ENCODE data around the gene GOLGA7B.
"Not testable (repeated sequence)": the region's sequence is repeated elsewhere in the genome, so short reads cannot be mapped to it uniquely, and the experiment has no call there.

GOLGA7B gene

DNA sequence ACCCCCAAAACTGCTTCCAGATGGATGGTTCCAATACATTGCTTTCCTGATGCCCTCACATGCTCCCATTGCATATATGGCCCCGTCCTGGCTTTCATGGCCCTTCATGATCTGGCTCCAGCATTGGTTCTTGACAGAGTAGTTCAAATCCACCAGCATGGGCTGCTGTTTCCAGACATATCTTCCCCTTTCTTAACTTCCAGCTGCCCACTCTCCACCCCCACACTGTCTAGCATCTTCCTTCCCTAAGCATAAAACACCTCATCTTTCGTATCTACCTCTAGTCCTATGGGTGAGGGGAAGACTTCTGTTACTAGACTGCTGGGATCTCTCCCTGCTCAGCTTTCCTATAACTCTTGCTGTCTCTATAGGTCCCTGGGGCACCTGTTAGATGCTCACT is 13.2 kb upstream of the GOLGA7B start:
- DNase-seq: no peak

DNA sequence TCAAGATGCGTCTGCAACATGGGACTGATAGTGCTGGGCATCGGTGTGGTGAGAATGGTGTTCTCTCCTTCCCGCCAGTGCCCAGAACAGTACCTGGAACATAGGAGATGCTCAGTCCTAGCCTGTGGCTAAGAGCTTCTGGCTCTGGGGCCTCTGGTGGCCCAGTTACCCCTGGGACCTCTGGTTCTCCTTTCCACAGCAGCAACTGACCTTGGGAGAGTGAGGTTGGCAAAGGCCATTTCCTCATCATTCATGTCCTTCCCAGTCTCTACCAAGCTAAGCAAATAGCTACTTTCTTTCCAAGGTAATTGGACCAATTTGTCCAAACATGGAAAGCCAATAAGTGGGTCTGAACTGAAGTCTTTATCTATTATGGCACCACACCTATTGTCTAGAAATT is 11.6 kb upstream of the GOLGA7B start:
- peak; percentile 26 for DNase-seq

DNA sequence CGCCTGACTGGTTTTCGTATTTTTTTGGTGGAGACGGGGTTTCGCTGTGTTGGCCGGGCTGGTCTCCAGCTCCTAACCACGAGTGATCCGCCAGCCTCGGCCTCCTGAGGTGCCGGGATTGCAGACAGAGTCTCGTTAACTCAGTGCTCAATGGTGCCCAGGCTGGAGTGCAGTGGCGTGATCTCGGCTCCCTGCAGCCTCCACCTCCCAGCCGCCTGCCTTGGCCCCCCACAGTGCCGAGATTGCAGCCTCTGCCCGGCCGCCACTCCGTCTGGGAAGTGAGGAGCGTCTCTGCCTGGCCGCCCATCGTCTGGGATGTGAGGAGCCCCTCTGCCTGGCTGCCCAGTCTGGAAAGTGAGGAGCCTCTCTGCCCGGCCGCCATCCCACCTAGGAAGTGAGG is 8.5 kb upstream of the GOLGA7B start:
- not testable (repeated sequence) for DNase-seq

DNA sequence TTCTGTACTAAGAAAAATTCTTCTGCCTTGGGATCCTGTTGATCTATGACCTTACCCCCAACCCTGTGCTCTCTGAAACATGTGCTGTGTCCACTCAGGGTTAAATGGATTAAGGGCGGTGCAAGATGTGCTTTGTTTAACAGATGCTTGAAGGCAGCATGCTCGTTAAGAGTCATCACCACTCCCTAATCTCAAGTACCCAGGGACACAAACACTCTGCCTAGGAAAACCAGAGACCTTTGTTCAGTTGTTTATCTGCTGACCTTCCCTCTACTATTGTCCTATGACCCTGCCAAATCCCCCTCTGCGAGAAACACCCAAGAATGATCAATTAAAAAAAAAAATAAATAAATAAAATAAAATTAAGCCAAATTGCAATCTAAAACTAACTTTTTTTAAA is 7.5 kb upstream of the GOLGA7B start:
- not testable (repeated sequence) for DNase-seq

DNA sequence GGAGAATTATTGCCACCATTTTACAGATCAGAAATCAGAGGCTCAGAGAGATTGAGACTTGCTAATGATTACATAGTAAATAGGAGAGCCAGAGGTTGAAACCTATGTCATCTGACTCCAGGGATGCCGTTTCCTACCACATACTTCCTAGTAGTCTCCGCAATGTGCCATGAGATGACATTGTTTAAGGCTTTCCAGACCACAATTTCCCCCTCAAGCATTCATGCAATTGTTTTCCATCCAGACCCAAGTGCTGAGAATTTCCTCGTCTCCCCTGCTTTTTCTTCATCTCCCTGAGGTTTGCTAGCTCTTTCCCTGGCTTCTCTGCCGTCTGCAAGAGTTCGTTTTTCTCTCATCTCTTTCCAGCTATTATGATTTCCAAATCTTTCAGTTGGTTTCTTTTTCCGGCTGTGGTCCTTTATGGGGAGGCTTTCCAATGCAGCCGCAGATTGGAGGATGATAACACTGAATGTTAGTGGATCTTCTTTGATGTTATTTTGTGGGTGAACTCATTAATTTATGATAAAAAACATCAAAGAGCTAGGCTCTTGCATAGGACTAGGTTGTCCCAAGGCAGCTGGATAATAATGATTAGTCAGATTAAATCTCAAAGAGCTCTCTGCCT is 6.9 kb upstream of the GOLGA7B start:
- peak; percentile 35 for DNase-seq

DNA sequence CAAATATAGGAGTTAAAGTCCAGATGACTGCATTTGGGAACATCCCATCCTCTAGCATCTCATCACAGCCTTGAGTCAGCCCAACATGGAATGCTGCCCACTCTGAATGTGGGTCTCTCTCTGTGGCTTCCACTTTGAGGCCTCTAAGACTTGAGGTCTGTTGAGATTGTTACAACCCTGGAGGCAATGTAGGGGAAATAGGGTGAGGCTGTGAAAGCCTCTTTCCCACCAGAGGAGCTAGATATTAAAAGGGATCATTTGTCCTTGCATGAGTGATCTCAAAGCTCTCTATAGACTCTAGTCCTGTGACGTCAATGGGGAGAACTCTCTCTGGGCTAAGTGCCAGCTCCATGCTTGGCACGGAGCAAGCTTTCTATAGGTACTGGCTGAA is 6.4 kb upstream of the GOLGA7B start:
- DNase-seq: peak; percentile 16

DNA sequence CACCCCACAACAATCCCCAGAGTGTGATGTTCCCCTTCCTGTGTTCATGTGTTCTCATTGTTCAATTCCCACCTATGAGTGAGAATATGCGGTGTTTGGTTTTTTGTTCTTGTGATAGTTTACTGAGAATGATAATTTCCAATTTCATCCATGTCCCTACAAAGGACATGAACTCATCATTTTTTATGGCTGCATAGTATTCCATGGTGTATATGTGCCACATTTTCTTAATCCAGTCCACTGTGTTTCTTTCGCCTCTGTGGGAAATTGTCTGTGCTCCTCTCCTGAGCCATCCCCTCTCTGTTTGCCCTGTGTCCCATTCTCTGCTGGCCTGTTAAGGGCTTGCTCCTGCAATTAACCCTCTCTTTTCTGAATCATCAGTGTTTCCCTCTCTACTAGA is 5.7 kb upstream of the GOLGA7B start:
- not testable (repeated sequence) for DNase-seq

DNA sequence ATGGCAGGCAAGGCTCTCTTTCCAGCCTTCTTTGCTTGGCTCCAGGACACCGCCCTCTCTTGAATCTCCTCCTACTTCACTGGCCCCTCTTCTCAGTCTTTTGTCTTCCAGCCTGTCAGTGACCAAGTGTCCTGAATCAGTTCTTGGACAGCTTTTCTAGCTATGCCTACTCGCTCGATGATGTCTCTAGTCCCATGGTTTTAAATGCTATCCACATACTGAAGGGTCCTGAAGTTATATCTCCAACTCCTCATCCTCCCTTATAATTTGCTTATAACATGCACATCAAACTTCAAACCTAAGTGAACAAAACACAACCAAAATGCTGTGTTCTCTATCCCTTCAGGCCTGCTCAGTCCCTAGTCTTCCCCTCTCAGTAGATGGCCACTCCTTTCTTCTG is 5.0 kb upstream of the GOLGA7B start:
- no peak for DNase-seq

DNA sequence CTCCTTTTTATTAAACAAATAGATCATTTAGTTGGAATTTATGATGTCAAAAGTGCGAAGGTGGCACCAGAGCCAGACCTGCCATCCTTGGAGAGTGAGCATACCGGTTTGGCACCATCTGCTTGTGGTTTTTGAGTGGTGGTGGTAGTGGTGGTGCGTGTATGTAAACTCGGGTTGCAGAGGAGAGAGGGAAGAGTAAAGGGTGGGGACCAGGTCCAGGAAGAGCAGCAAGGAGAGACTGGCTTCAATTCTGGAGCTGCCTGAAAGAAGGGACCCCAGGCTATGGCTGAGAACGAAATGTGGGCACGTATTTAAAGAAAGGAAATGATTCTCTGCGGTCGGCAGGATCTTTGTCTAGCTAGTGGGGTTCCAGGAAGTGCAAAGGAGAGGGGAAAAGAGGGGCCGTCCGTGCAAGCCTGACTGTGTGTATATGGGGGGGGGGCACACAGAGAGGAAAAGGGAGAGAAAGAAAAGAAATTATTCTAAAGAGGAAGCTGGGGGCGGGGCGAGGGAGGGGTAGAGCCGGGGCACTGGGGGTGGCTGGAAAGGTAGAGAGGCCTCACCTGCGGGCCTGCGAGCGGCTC is 448 bp upstream of the GOLGA7B start:
- DNase-seq: no peak

DNA sequence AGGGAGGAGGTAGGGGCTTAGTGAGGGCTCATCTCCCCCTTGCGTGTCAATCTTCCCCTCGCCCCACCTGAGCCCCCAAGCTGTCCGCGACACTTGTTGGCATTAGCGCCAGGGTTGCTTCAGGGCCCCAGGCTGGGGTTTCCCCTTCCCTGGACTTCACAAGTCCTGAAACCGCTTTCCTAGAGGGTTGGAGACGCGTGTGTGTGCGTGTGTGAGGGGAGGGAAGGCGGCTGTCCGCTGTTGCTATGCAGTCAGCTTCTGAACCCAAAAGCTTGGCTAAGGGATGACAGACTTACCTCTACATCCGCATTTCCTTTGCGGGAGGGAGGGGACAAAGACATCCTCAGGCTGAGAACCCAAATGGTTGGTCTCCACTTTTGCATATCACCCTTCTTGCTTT is 803 bp downstream of the GOLGA7B start:
- DNase-seq: peak; percentile 59

DNA sequence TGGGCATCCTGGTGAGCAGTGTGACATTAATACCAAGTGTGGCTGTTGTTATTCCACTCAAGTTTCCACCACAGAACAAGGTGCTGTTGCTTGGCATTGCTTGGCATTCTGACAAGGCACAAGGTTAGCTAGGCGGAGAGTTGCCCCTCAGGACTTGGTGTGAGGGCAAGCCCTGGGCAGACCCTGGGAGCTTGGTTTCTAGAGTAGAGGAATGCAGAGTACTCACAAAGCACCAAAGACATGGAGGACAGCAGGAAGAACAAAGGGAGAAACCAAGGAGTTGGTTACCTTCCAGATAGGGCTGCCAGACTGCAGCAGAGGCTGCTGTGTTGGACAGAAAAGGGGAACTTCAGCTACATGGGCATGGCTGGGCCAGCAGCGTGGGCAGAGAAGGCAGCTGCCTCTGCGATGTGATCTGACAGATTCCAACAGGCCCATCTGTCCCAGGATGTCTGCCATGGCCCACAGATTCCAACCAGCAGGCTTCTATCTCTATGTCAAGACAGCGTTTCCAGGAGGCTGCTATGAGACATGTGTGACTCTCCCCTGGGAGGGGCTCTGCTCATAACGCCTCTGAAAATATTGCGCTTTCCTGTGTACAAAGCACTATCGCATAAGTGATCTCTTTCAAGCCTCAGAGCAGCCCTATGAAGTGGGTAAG is 1.8 kb downstream of the GOLGA7B start:
- DNase-seq: peak; percentile 67

DNA sequence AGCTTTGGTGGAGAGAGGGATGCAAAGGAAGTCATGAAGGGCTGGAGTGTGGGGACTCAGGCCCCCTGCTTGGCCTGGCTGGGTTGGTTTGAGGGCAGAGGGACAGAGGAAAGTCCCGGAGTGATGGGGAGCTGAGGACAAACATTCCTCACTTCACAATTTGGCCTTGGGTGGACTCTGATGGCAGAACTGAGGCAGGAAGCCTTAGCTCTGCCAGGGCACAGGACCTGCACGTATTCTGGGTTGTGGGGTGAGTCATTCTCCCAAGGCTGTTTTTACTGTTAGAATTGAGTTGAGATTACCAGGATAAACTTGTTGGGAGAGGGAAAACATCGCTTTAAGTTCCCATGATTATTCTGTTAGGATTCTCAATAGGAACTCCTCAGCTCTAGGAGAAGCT is 2.6 kb downstream of the GOLGA7B start:
- no peak for DNase-seq

DNA sequence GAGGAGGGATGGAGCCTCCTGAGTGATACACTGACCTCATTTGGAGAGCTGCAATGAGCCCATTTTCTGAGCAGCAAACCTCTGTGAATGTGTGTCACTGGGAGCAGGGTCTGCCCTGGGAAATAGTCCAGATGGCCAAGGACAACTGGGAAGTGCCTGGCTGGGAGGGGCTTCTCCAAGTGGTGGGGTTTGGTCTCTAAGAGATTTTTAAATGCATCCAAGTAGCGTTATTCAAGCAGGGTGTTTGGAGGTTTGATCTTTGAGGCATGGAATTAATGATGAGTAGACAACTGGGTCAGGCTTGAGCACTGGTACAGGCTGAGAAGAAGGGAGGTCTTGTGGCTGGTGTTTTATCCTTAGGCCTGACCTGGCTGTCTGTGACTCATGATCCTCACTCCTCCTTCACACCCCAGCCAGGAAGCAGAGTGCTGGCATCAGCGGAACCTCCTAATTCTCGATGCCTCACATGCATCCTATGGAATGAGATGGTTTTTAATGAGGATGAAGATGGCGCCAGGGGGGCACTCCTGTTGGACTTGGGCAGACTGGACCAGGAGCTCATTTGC is 3.3 kb downstream of the GOLGA7B start:
- DNase-seq: no peak

DNA sequence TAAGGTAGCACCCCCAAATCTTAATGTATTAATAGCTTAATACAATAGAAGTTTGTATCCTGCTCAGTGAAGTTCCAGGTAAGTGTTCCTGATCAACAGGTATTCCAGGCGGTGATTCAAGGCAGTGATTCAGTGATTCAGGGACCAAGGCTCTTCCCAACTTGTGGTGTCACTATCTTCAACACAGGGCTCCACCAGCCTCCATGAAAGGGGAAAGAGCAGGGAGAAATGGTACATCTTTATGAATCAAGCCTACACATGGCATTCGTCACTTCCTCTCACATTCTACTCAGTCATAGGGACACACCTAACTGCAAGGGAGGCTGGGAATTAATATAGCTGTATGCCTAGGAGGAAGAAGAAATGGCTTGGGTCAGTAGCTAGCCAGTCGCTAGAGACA is 5.1 kb downstream of the GOLGA7B start:
- peak; percentile 48 for DNase-seq

DNA sequence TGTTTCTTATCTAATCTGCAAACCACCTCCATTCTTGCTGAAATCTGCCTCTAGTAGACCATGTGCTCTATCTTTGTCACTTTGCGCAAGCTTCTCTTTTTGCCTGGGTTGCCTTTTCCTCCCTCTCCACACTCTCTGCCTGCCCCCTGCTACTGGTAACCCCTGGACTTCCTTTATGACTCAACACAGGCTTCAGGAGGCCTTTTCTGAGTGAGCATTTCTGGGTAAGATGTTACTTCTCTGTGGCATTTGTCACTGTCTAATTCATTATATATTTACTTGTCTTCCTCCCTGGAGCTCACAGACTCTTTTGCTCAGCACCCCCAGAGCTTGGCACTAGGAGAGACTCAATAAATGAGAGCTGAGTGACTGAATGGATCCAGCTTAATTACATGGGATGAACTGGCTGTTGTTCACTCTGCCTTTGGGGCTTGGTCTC is 8.4 kb downstream of the GOLGA7B start:
- peak; percentile 88 for DNase-seq

DNA sequence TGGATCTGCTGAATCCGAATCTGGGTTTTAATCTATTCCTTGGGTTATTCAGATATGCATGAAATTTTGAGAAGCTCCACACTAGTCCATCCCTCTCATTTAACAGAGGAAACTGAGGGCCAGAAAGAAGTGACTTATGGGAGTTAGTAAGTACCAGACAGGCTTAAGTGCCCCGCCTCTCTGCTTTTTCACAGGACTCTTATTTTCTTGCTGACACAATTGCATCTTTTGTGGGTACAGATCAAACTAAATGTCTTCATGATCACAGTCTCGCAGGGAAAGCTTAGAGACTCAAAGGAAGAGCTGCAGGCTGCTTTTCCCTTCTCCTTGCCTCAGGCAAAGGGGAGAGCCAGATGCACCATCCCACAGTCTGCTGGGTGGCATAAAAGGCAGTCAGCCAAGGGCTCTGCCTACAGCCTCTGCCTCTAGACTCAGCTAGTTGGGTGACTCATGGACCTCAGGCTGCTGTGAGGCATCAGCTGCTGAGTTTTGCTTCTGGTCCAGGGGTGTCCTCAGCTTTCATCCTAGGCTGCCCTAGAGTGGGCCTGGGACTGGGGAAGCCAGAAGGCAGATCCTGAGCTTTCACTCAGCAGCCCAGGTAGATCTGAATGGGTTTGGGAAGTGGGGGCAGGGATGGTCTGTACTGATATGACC is 11.6 kb downstream of the GOLGA7B start:
- DNase-seq: peak; percentile 87

DNA sequence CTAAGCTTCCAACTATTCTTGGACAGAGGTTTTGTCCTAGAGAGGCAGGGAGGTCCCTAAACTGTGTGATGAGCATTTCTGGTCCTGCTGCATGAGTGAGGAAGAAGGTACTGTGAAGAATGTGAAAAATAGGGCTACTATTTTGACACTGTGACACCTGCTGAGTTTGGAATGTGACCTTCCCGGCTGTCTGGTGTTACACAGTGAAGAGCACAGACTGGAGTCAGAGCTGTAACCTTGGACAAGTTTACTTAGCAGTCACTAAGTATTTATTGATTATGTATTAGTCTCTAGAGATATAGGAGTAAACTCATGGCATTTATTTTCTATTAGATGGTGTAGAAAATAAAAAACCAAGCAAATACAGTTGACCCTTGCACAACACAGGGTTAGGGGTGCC is 12.3 kb downstream of the GOLGA7B start:
- DNase-seq: no peak

DNA sequence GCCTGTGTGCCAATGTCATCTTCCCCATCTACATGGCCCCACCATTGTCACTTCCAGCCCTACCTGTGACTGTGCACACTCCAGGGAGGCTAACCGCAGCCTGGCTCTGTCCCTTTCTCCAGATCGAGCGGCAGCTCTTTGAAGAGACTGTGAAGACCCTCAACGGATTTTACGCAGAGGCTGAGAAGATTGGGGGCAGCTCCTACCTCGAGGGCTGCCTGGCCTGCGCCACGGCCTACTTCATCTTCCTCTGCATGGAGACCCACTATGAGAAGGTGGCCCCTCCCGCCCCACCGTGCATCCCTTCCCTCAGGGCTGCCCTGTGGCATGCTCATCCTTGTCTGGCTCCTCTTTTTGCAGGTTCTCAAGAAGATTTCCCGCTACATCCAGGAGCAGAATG is 14.2 kb downstream of the GOLGA7B start:
- DNase-seq: no peak

DNA sequence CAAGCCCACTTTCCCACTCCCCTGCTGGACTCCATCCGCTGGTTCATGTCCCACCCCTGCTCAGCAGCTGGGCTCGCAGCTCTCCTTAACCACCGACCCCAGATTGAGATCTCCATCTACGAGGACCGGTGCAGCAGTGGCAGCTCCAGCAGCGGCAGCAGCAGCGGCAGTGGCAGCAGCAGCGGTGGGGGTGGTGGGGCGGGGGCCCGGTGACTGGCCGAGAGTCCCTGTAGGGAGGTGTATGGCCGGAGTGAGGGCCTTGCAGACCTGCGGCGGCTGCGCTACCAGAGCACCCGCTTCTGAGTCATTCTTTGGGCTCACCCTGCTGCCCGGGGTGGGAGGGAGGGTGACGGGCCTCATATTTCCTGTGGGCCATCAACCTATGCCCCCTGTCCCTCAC is 15.8 kb downstream of the GOLGA7B start:
- DNase-seq: no peak

DNA sequence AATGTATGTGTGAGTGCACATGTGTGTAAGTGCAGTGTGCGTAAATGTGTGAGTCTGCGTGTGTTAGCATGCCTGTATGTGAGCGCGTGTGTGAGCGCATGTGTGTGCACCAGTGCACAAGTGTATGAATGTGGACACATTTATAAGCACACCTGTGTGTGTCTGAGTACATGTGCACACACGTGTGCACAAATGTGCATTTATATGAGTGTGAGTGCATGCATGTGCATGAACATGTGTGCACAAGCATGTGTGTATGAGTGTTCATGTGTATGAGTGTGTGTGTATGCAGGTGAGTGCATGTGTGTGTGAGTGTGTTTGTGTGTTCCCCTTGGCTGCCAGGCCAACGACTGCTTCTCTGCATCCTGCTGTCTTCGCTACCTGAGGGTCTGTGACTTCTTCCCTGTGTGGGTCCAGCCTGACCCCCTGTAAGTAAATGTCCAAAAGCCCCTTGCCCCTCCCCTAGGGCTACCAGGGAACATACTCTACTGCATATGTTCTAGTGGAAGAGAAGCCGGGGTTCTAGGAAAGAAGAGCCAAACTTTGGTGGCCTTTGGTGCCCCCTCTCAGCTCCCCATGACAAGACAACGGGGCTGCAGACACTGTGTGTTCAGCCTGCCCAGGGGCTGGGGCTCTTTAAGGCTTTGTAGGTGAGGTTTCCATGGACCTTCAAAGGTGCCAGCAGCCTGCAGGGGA is 17.0 kb downstream of the GOLGA7B start:
- no peak for DNase-seq

DNA sequence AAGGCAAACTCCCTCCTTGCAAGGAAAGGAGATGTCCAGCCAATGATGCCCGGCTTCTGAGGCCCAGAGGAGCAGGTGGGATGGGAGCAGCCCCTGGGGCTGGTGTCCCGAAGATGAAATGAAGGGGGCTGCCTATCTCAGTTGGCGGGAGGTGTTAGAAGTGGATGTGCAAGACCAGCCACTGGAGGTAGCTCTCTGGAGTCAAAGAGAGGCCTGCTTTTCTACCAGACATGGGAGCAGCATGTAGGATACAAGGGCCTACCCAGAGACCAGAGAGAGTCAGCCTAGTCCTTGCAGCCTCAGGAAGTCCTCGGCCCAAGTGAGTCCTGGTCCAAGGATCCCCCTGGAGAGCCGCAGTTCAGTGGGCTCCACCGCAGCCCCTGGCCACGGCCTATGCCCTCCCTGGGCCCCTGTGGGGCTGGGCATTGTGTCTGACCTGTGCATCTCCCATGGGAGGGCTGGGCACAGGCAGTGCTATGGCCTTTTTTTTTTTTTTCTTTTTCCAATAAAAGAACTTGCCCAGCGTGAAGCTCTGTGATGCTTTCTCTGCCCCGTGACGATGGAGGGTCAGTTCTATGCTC is 17.7 kb downstream of the GOLGA7B start:
- DNase-seq: no peak

DNA sequence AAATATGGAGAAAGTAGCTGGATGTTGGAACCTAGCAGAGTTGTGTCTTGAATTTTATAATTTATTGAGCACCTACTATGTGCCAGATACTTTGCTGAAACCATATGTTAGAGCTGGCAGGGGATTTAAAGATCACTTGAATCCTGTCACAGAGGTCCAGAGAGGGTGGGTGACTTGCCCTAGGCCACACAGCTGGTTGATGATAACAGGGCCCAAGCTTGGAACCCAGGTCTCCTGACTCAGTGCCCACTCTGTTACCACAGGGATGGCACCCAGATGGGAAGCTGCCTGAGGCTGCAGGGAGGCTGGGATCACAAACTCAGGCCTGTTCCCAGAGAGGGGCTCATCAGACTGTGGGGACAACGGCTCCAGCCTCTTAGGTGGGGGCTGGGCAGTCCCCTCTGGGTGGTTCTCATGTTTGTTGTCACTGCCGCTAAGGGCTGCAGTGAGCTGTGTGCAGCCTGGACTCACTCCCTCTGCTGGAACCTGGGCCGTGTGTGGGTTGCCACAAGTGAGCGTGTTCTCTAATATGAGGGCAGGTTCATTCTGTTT is 18.6 kb downstream of the GOLGA7B start:
- no peak for DNase-seq
